Measurements from ENCODE around the gene ZC2HC1B. TPM values are rescaled to one million over a fixed set of nuclear protein-coding genes. Genes with fewer than 3 reads are reported as not detected.

The ZC2HC1B gene
- total and polyA plus RNA-seq, 11 donors = 0.25 TPM; not detected in 10

DNA sequence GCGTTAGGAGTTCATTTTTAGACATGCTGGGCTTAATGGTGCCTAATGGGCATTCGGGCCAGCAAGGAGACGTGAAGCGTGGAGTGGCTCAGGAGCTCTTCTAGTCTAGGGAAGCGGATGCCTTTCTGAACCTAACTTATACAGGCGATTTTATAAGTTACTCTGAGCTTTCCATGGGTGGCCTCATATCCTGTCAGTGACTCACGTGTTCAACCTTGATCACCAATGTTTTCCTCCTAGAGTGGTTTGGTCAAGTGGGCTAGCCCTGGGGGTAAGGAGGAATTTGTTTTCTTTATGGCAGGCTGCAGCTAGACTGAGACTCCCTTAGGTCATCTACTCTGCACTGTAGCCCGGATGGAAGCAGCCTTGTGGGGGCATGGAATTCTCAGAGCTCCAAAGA is 91.7 kb downstream of the ZC2HC1B start:
- H3K27me3 ChIP-seq = no peaks in the 10 kb centered on the region
- intact Hi-C loops (cut with DNase I) = loop anchor here in 1 of 10 donors (10.0 kb wide), 1 partner anchor 49 kb away; the partner anchor contains the start of gene PLAGL1
- TF ChIP-seq, protein P1, sequence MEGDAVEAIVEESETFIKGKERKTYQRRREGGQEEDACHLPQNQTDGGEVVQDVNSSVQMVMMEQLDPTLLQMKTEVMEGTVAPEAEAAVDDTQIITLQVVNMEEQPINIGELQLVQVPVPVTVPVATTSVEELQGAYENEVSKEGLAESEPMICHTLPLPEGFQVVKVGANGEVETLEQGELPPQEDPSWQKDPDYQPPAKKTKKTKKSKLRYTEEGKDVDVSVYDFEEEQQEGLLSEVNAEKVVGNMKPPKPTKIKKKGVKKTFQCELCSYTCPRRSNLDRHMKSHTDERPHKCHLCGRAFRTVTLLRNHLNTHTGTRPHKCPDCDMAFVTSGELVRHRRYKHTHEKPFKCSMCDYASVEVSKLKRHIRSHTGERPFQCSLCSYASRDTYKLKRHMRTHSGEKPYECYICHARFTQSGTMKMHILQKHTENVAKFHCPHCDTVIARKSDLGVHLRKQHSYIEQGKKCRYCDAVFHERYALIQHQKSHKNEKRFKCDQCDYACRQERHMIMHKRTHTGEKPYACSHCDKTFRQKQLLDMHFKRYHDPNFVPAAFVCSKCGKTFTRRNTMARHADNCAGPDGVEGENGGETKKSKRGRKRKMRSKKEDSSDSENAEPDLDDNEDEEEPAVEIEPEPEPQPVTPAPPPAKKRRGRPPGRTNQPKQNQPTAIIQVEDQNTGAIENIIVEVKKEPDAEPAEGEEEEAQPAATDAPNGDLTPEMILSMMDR (IDR thresholded peaks at IDR 0.05) = no peak
- no peak for TF ChIP-seq POLR2A (IDR thresholded peaks at IDR 0.05)
- 94 to 95% (median 94%) methylated on average over 8 of the region's 8 CpGs for WGBS, 4 donors
- no peaks in the 10 kb centered on the region for H3K9me3 ChIP-seq
- H3K4me3 ChIP-seq = no peak overlapping the region
- ATAC-seq (no peak), DNase-seq (no peak)
- H3K27ac ChIP-seq = no peak overlapping the region
- peaks cover 0 to 17% (median 0%) of the 10 kb centered on the region in 9 donors for H3K36me3 ChIP-seq
- H3K4me1 ChIP-seq = peaks cover 0 to 6% (median 0%) of the 10 kb centered on the region in 12 donors

DNA sequence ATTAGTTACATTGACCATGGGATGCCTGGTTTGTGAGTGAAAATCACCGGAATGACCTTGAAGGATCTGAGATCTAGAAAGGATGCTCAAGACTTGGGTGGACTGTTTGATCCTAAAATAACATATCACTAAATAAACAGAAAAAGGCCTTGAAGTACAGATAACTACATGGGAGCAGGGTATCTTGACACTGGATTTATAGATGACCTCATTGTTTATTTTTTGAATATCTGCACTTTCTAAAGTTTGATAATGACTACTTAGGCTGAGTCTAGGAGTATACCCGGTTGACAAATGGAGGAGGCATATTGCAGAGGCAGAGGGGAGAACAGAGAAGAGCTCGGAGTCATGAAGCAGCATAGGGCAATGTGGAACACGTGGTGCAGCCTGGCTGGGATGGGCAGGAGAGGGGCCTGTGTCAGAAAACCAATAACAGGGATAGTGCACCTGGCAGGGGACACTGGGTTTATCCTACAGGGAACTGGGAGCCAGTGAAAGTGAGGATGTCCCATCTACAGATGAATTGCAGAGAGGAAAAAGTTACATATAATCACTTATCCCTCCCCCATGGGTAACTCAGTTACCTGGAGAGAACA is 93.5 kb downstream of the ZC2HC1B start:
- WGBS, 4 donors = 71 to 76% (median 73%) methylated on average over 4 of the region's 4 CpGs
- H3K27me3 ChIP-seq = no peaks in the 10 kb centered on the region
- H3K4me3 ChIP-seq = no peak overlapping the region
- no peak for DNase-seq
- TF ChIP-seq, protein P1 (IDR thresholded peaks at IDR 0.05) = no peak
- no peak for TF ChIP-seq POLR2A (IDR thresholded peaks at IDR 0.05)
- peaks cover 0 to 19% (median 8%) of the 10 kb centered on the region in 12 donors for H3K4me1 ChIP-seq
- no peaks in the 10 kb centered on the region for H3K9me3 ChIP-seq
- H3K27ac ChIP-seq = no peak overlapping the region
- ATAC-seq = no peak
- peaks cover 0 to 13% (median 0%) of the 10 kb centered on the region in 9 donors for H3K36me3 ChIP-seq
- intact Hi-C loops (cut with DNase I) = loop anchor here in 1 of 10 donors (10.0 kb wide), 1 partner anchor 47 kb away; the partner anchor contains the start of gene PLAGL1

DNA sequence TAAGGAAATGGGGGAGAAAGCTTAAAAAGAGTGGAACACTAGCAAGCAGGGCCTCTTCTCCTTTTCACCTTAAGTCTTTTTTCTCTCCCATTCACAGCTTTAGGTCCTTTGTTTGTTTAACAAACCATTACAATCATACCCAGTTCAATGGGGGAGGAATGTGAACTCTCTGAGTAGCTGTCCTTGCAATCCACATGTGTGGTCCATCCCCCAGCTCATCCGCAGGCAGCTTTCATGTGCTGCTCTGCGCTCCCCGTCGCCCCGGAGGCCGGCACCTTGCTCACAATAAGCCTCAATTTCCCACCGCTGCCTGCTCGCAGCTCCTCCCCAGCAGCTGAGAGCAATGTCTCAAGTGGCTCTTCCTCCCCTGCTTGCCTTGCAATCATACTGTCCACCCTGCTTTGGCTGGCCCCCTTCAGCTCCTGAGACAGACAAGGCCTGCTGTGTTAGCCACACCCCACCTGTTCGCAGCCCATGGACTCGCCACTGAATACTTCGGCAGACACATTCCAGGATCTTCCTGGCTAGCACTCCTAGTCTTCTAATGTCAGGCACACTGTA is 94.6 kb downstream of the ZC2HC1B start:
- no peak overlapping the region for H3K4me3 ChIP-seq
- H3K9me3 ChIP-seq = no peaks in the 10 kb centered on the region
- no peak overlapping the region for H3K27ac ChIP-seq
- WGBS, 4 donors = 78 to 83% (median 80%) methylated on average over 11 of the region's 11 CpGs
- no peaks in the 10 kb centered on the region for H3K27me3 ChIP-seq
- no peak for DNase-seq
- H3K4me1 ChIP-seq = peaks cover 0 to 31% (median 18%) of the 10 kb centered on the region in 12 donors
- no peak for ATAC-seq
- peaks cover 0 to 13% (median 0%) of the 10 kb centered on the region in 9 donors for H3K36me3 ChIP-seq
- no peak for TF ChIP-seq POLR2A (IDR thresholded peaks at IDR 0.05)
- TF ChIP-seq, protein P1 (IDR thresholded peaks at IDR 0.05) = no peak
- intact Hi-C loops (cut with DNase I) = loop anchor here in 1 of 10 donors (10.0 kb wide), 1 partner anchor 46 kb away; the partner anchor contains the start of gene PLAGL1

DNA sequence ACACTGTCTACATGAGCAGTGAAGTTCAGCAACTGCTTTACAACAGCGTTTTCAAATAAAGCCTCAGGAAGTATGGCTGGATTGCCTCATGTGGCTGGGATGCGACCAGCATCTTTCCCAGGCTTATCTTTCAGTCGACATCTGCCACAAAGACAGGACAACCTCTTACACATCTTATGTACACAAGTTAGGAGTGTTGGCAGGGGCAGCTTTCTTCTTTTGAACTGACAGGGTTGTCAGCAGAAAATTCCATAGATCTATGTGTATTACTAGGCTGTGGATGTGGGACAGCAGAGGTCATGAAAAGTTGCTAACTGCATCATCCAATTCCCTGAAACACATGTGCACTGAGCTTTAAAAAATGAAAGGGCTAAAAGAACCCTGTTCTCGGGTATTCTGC is 95.7 kb downstream of the ZC2HC1B start:
- WGBS, 4 donors = 48 to 66% (median 59%) methylated on average over 4 of the region's 4 CpGs

More for the DNA sequence above, 95.7 kb downstream of the ZC2HC1B start:
- H3K9me3 ChIP-seq = no peaks in the 10 kb centered on the region
- ATAC-seq (no peak), DNase-seq (no peak)
- no peak overlapping the region for H3K27ac ChIP-seq
- H3K4me3 ChIP-seq = no peak overlapping the region
- TF ChIP-seq, protein P1 (IDR thresholded peaks at IDR 0.05) = no peak
- no peak for TF ChIP-seq POLR2A (IDR thresholded peaks at IDR 0.05)
- peaks cover 0 to 40% (median 24%) of the 10 kb centered on the region in 12 donors for H3K4me1 ChIP-seq
- intact Hi-C loops (cut with DNase I) = loop anchor here in 2 of 10 donors (5.0 to 10.0 kb wide), 2 partner anchors 45 to 52 kb away; partner anchors contain the start of gene PLAGL1 (in 1 of the 2)
- H3K27me3 ChIP-seq = no peaks in the 10 kb centered on the region
- peaks cover 0 to 13% (median 0%) of the 10 kb centered on the region in 9 donors for H3K36me3 ChIP-seq
